H1 (cell line): ENCODE results near the gene MEX3B. TPM values are rescaled to one million over a fixed set of nuclear protein-coding genes. Genes with fewer than 3 reads are reported as not detected.
A peak's percentile ranks its signal among the peaks of the same experiment; 100 is the strongest.

Experiments
- CTCF ChIA-PET: fragments of 300-600 bp; sonication (Branson Sonifier 250); formaldehyde crosslinking; loops from one replicate; lab custom pipeline; 2021; ENCODE audit not compliant: partially characterized antibody; lab: Charles Lee
- POLR2A ChIA-PET: fragments of 300-600 bp; sonication (Branson Sonifier 250); formaldehyde crosslinking; loops from one replicate; lab custom pipeline; 2021; ENCODE audit warnings: inconsistent platforms; ENCODE audit not compliant: partially characterized antibody; lab: Charles Lee
- DNase-seq, 2 experiments: peaks; one replicate each; pipeline versions ENCODE4 v3.0.0 to v3.0.0-alpha.2; 2010 to 2022; ENCODE audit warnings: low spot score in 2 of 2, low read depth in 1 of 2, mixed read lengths in 1 of 2
- FAIRE-seq: peaks from 2 replicates; lab custom pipeline; 2011; peaks lifted over from hg19 to GRCh38; lab: Jason Lieb, UNC
- H2AFZ ChIP-seq: 2 replicates; pipeline ENCODE4 v1.8.1; 2012; ENCODE audit warnings: low read length, inconsistent platforms
- H2AK5ac ChIP-seq: 2 replicates; pipeline ENCODE4 v1.6.1; 2013; ENCODE audit warnings: low read depth, low read length
- H2BK120ac ChIP-seq: replicated peaks from 2 replicates; pipeline ENCODE3; 2013; ENCODE audit warnings: low read depth, low read length, inconsistent platforms
- H2BK12ac ChIP-seq: 2 replicates; pipeline ENCODE4 v1.6.1; 2013; ENCODE audit warnings: low read depth, low read length
- H2BK15ac ChIP-seq: 2 replicates; pipeline ENCODE4 v1.6.1; 2013; ENCODE audit warnings: low read length
- H2BK20ac ChIP-seq: 2 replicates; pipeline ENCODE4 v1.6.1; 2013; ENCODE audit warnings: low read length
- H2BK5ac ChIP-seq: 2 replicates; pipeline ENCODE4 v1.6.1; 2013; ENCODE audit warnings: low read depth, low read length
- H3K14ac ChIP-seq: 2 replicates; pipeline ENCODE4 v1.6.1; 2013; ENCODE audit warnings: inconsistent platforms; ENCODE audit not compliant: insufficient read length
- H3K18ac ChIP-seq: 2 replicates; pipeline ENCODE4 v1.6.1; 2013; ENCODE audit warnings: low read length; ENCODE audit errors: extremely low read depth
- H3K23ac ChIP-seq: 2 replicates; pipeline ENCODE4 v1.6.1; 2013; ENCODE audit warnings: inconsistent platforms; ENCODE audit not compliant: insufficient read length
- H3K23me2 ChIP-seq: 2 replicates; pipeline ENCODE4 v1.6.1; 2013; ENCODE audit warnings: low read depth, low read length
- H3K27ac ChIP-seq: 2 replicates; pipeline ENCODE4 v1.6.1; 2011; ENCODE audit warnings: low read depth, low read length, inconsistent platforms
- H3K27me3 ChIP-seq, 4 experiments: replicated peaks in 1 of 4; 1 replicate in 1 of 4; 2 replicates in 3 of 4; pipeline versions ENCODE4 v1.6.1 to v1.8.1; 2011 to 2013; ENCODE audit warnings: low read length in 3 of 4, mild to moderate bottlenecking in 3 of 4, inconsistent platforms in 2 of 4, mixed read lengths in 2 of 4, moderate library complexity in 1 of 4; ENCODE audit not compliant: control insufficient read depth in 3 of 4, insufficient read depth in 3 of 4; ENCODE audit errors: extremely low read depth in 1 of 4
- H3K36me3 ChIP-seq, 4 experiments: 2 replicates each; pipeline versions ENCODE4 v1.6.1 to v1.8.1; 2011 to 2013; ENCODE audit warnings: mild to moderate bottlenecking in 4 of 4, low read length in 3 of 4, moderate library complexity in 2 of 4, control low read depth in 1 of 4, inconsistent platforms in 1 of 4; ENCODE audit not compliant: insufficient read depth in 4 of 4, control insufficient read depth in 2 of 4
- H3K4ac ChIP-seq: replicated peaks from 2 replicates; pipeline ENCODE3; 2013; ENCODE audit warnings: low read length, low read depth, mixed read lengths, inconsistent platforms; ENCODE audit not compliant: insufficient read length
- H3K4me1 ChIP-seq, 4 experiments: replicated peaks in 1 of 4; 1 replicate in 1 of 4; 2 replicates in 3 of 4; pipeline versions ENCODE4 v1.6.1 to v1.8.1; 2011 to 2013; ENCODE audit warnings: low read length in 3 of 4, inconsistent platforms in 2 of 4, mixed read lengths in 1 of 4; ENCODE audit not compliant: insufficient read depth in 4 of 4, control insufficient read depth in 3 of 4
- H3K4me2 ChIP-seq, 2 experiments: 2 replicates each; pipeline versions ENCODE4 v1.6.1 to v1.8.1; 2011 to 2013; ENCODE audit warnings: low read depth in 2 of 2, low read length in 2 of 2, control low read depth in 1 of 2, inconsistent platforms in 1 of 2, mild to moderate bottlenecking in 1 of 2; ENCODE audit not compliant: insufficient read depth in 1 of 2
- H3K4me3 ChIP-seq, 4 experiments: fragments of 200-600, 300-600 bp in 1 of 4; sonication (generic), shearing (Covaris generic), sonication (Bioruptor Twin) in 1 of 4; 2 replicates each; pipeline versions ENCODE4 v1.5.1 to v1.8.1; 2011 to 2016; ENCODE audit warnings: low read length in 4 of 4, low read depth in 3 of 4, control low read depth in 2 of 4, inconsistent platforms in 2 of 4, mild to moderate bottlenecking in 2 of 4, mixed read lengths in 1 of 4, moderate library complexity in 1 of 4; ENCODE audit not compliant: insufficient read depth in 2 of 4; ENCODE audit errors: extremely low read depth in 1 of 4
- H3K56ac ChIP-seq: replicated peaks from 2 replicates; pipeline ENCODE3; 2013; ENCODE audit warnings: low read depth, mild to moderate bottlenecking, mixed read lengths, low read length, inconsistent platforms; ENCODE audit not compliant: insufficient read length
- H3K79me1 ChIP-seq: 2 replicates; pipeline ENCODE4 v1.6.1; 2013; ENCODE audit warnings: low read depth, low read length, control low read depth
- H3K79me2 ChIP-seq, 2 experiments: 2 replicates each; pipeline versions ENCODE4 v1.6.1 to v1.8.1; 2012 to 2013; ENCODE audit warnings: low read length in 2 of 2, mild to moderate bottlenecking in 2 of 2, inconsistent platforms in 1 of 2; ENCODE audit not compliant: insufficient read depth in 2 of 2, control insufficient read depth in 1 of 2
- H3K9ac ChIP-seq, 4 experiments: replicated peaks in 1 of 4; 1 replicate in 1 of 4; 2 replicates in 3 of 4; pipeline versions ENCODE4 v1.6.1 to v1.8.1; 2011 to 2013; ENCODE audit warnings: low read depth in 3 of 4, low read length in 3 of 4, control low read depth in 2 of 4, mild to moderate bottlenecking in 2 of 4, moderate library complexity in 2 of 4, inconsistent platforms in 1 of 4; ENCODE audit errors: extremely low read depth in 1 of 4
- H3K9me3 ChIP-seq, 2 experiments: 2 replicates each; pipeline versions ENCODE4 v1.6.1 to v1.8.1; 2012 to 2013; ENCODE audit warnings: mild to moderate bottlenecking in 2 of 2, moderate library complexity in 2 of 2, control low read depth in 1 of 2, inconsistent platforms in 1 of 2, low read depth in 1 of 2, low read length in 1 of 2, mixed read lengths in 1 of 2; ENCODE audit not compliant: insufficient read depth in 2 of 2
- H4K20me1 ChIP-seq, 2 experiments: replicated peaks in 1 of 2; 2 replicates each; pipeline versions ENCODE3 to v1.8.1; 2011 to 2013; ENCODE audit warnings: inconsistent platforms in 2 of 2, low read length in 2 of 2, mild to moderate bottlenecking in 1 of 2; ENCODE audit not compliant: insufficient read depth in 2 of 2, control insufficient read depth in 1 of 2
- H4K5ac ChIP-seq: 2 replicates; pipeline ENCODE4 v1.6.1; 2013; ENCODE audit warnings: low read length, low read depth, mixed read lengths, inconsistent platforms; ENCODE audit not compliant: insufficient read length
- H4K8ac ChIP-seq: 2 replicates; pipeline ENCODE4 v1.8.0; 2013; ENCODE audit warnings: mild to moderate bottlenecking, moderate library complexity, low read length, inconsistent platforms; ENCODE audit not compliant: insufficient read depth; ENCODE audit errors: extremely low read depth
- H4K91ac ChIP-seq: replicated peaks from 2 replicates; pipeline ENCODE3; 2013; ENCODE audit warnings: low read length, mixed read lengths, inconsistent platforms; ENCODE audit not compliant: insufficient read length
- TEAD4 ChIP-seq: IDR thresholded peaks from 2 replicates; pipeline ENCODE4 v1.6.1; 2012; ENCODE audit warnings: low read depth, low read length, inconsistent platforms, mixed read lengths
- WGBS, 2 experiments: shearing (Covaris generic) in 1 of 2; methylation state at CpG; one replicate each; pipeline versions ENCODE4 v1.1.6 to v1.1.7; 2013 to 2015; ENCODE audit warnings: low lambda C conversion rate in 2 of 2, mixed read lengths in 2 of 2, inconsistent platforms in 1 of 2, low coverage in 1 of 2, missing lambda C conversion rate in 1 of 2; ENCODE audit not compliant: insufficient replicate concordance in 2 of 2, insufficient coverage in 1 of 2, insufficient read length in 1 of 2; ENCODE audit errors: extremely low coverage in 1 of 2, missing lambda C conversion rate in 1 of 2; 5-methylcytosine and 5-hydroxymethylcytosine counted together
- polyA plus RNA-seq, 7 experiments: library from polyadenylated mRNA; depleted of rRNA in 3 of 7; stranded (reverse) in 5 of 7; unstranded in 2 of 7; fragments of >200 nt in 5 of 7; fragments of 200-250 nt in 2 of 7; gene quantifications; 1 replicate in 5 of 7; 2 replicates in 1 of 7; 4 replicates in 1 of 7; pipeline versions ENCODE4 v1.2.1 to v1.2.3, GENCODE V29; 2011 to 2013; ENCODE audit warnings: missing spikeins in 2 of 7, mixed read lengths in 2 of 7
- total RNA-seq: library from RNA; stranded (reverse); fragmentation: NEBNext Ultra II Directional; extraction: Animal tissue kit (Norgen Biotek cat#: 25700); gene quantifications from 2 replicates; pipeline ENCODE4 v1.2.1, GENCODE V29; 2021
- TF ChIP-seq, protein P1 (sequence below): IDR thresholded peaks from 2 replicates; pipeline ENCODE4 v1.6.1; 2011; ENCODE audit warnings: low read length, improper control_type of control experiment

MEX3B gene
- total and polyA plus RNA-seq, 2 of the 8 experiments (the other 6 are each of a cell fraction or from before 2014, with no cell fraction given), result 8.0 to 15.9 TPM

DNA sequence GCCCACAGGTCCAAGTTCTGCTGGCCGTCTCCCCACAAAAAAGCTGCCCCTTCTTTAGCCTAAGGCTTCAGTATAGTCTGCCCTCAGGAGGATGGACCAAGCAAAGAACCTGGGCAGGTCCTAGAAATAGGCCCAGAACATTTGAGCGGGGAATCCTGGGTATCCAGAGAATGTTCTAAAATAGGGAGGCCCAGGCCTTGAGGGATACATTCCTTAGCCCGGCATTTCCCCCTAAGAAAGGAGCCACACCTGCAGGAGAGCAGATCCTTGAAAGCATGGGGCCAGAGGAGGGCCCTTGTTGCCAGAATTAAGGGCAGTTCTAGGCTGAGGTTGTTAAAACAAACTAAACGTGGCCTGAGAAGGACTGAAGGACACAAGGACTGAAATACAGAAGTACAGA is 20.6 kb upstream of the MEX3B start:
- Histone ChIP-seq H3K27ac (no peak overlapping the region), H2AK5ac (no peak overlapping the region), H2BK12ac (no peak overlapping the region), H2AFZ (no peak overlapping the region), H3K18ac (no peak overlapping the region), H4K8ac (no peak overlapping the region), H3K56ac (no peak overlapping the region), H4K5ac (no peak overlapping the region), H3K23ac (no peak overlapping the region), H3K14ac (no peak overlapping the region), H3K27me3 (peaks cover 2 to 23% (median 21%) of the 10 kb centered on the region in 4 experiments), H4K91ac (no peak overlapping the region), H3K79me2 (no peaks in the 10 kb centered on the region), H2BK5ac (no peak overlapping the region), H3K9ac (no peak overlapping the region), H2BK15ac (no peak overlapping the region), H3K9me3 (no peaks in the 10 kb centered on the region), H3K4me3 (no peak overlapping the region), H2BK120ac (no peak overlapping the region), H4K20me1 (no peaks in the 10 kb centered on the region), H2BK20ac (no peak overlapping the region), H3K4me2 (no peak overlapping the region), H3K79me1 (no peaks in the 10 kb centered on the region), H3K4ac (no peak overlapping the region), H3K4me1 (peaks cover 2 to 5% (median 3%) of the 10 kb centered on the region in 4 experiments; a peak in 4 of 7 replicates), H3K36me3 (no peaks in the 10 kb centered on the region), H3K23me2 (no peaks in the 10 kb centered on the region; the same call in 1 of the 2 replicates)
- ChIA-PET CTCF (no interaction called here), POLR2A (no interaction called here)
- TF ChIP-seq TEAD4, result peak; percentile 69; the same call in 1 of the 2 replicates
- TF ChIP-seq, protein P1, sequence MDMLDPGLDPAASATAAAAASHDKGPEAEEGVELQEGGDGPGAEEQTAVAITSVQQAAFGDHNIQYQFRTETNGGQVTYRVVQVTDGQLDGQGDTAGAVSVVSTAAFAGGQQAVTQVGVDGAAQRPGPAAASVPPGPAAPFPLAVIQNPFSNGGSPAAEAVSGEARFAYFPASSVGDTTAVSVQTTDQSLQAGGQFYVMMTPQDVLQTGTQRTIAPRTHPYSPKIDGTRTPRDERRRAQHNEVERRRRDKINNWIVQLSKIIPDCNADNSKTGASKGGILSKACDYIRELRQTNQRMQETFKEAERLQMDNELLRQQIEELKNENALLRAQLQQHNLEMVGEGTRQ, result no peak
- WGBS, 2 experiments, result 81% methylated on average over 4 of the region's 4 CpGs; no CpG with 5 or more reads in 1 of the 2 experiments
- DNase-seq, result no peak
- FAIRE-seq, result no peak
